Measurements from ENCODE around the gene COL25A1.

Gene COL25A1

GRCh38 chr4:109191216-109191615 is 111.2 kb downstream of the COL25A1 start:
- Histone ChIP-seq H3K4me1 (ENCODE audit: control insufficient read depth, insufficient read depth, low read length, unreplicated experiment) (no peaks in the 10 kb centered on the region), H3K27ac (ENCODE audit: low read depth, low read length) (no peak overlapping the region), H3K27me3 (ENCODE audit: insufficient read depth, low read length) (no peaks in the 10 kb centered on the region), H3K36me3 (ENCODE audit: insufficient read depth, low read length) (no peaks in the 10 kb centered on the region), H3K4me3 (ENCODE audit: low read depth, low read length) (no peak overlapping the region), H3K79me2 (ENCODE audit: control insufficient read depth, insufficient read depth, low read length, unreplicated experiment) (no peaks in the 10 kb centered on the region), H2AFZ (ENCODE audit: low read length, unreplicated experiment) (no peak overlapping the region)

- Histone ChIP-seq H3K27ac (ENCODE audit: low read depth, low read length) (no peak overlapping the region), H3K27me3 (ENCODE audit: insufficient read depth, low read length) (no peaks in the 10 kb centered on the region)
Observed at GRCh38 chr4:109186458-109186945, 116.0 kb downstream of the COL25A1 start.

GRCh38 chr4:109185951-109186350 is 116.5 kb downstream of the COL25A1 start:
- Histone ChIP-seq H3K4me3 (ENCODE audit: low read depth, low read length) (no peak overlapping the region), H3K36me3 (ENCODE audit: insufficient read depth, low read length) (no peaks in the 10 kb centered on the region), H3K4me1 (ENCODE audit: control insufficient read depth, insufficient read depth, low read length, unreplicated experiment) (peaks cover 8% of the 10 kb centered on the region), H2AFZ (ENCODE audit: low read length, unreplicated experiment) (no peak overlapping the region), H3K27ac (ENCODE audit: low read depth, low read length) (no peak overlapping the region), H3K27me3 (ENCODE audit: insufficient read depth, low read length) (no peaks in the 10 kb centered on the region), H3K79me2 (ENCODE audit: control insufficient read depth, insufficient read depth, low read length, unreplicated experiment) (no peaks in the 10 kb centered on the region)

More at GRCh38 chr4:109186458-109186945, 116.0 kb downstream of the COL25A1 start:
- Histone ChIP-seq H3K36me3 (ENCODE audit: insufficient read depth, low read length) (no peaks in the 10 kb centered on the region), H3K4me1 (ENCODE audit: control insufficient read depth, insufficient read depth, low read length, unreplicated experiment) (peaks cover 8% of the 10 kb centered on the region), H3K4me3 (ENCODE audit: low read depth, low read length) (no peak overlapping the region), H3K79me2 (ENCODE audit: control insufficient read depth, insufficient read depth, low read length, unreplicated experiment) (no peaks in the 10 kb centered on the region), H2AFZ (ENCODE audit: low read length, unreplicated experiment) (no peak overlapping the region)

GRCh38 chr4:109185548-109185947 is 116.9 kb downstream of the COL25A1 start:
- Histone ChIP-seq H3K36me3 (ENCODE audit: insufficient read depth, low read length) (no peaks in the 10 kb centered on the region), H2AFZ (ENCODE audit: low read length, unreplicated experiment) (no peak overlapping the region), H3K4me3 (ENCODE audit: low read depth, low read length) (no peak overlapping the region), H3K27me3 (ENCODE audit: insufficient read depth, low read length) (no peaks in the 10 kb centered on the region), H3K79me2 (ENCODE audit: control insufficient read depth, insufficient read depth, low read length, unreplicated experiment) (no peaks in the 10 kb centered on the region), H3K27ac (ENCODE audit: low read depth, low read length) (no peak overlapping the region), H3K4me1 (ENCODE audit: control insufficient read depth, insufficient read depth, low read length, unreplicated experiment) (peaks cover 8% of the 10 kb centered on the region)

GRCh38 chr4:109184491-109184961 is 117.9 kb downstream of the COL25A1 start:
- Histone ChIP-seq H3K4me1 (ENCODE audit: control insufficient read depth, insufficient read depth, low read length, unreplicated experiment) (peaks cover 8% of the 10 kb centered on the region), H3K4me3 (ENCODE audit: low read depth, low read length) (no peak overlapping the region), H3K27ac (ENCODE audit: low read depth, low read length) (no peak overlapping the region), H3K27me3 (ENCODE audit: insufficient read depth, low read length) (no peaks in the 10 kb centered on the region), H3K36me3 (ENCODE audit: insufficient read depth, low read length) (no peaks in the 10 kb centered on the region), H2AFZ (ENCODE audit: low read length, unreplicated experiment) (no peak overlapping the region), H3K79me2 (ENCODE audit: control insufficient read depth, insufficient read depth, low read length, unreplicated experiment) (no peaks in the 10 kb centered on the region)

GRCh38 chr4:109183931-109184490 is 118.4 kb downstream of the COL25A1 start:
- H2AFZ ChIP-seq (ENCODE audit: low read length, unreplicated experiment), result no peak overlapping the region
- H3K4me1 ChIP-seq (ENCODE audit: control insufficient read depth, insufficient read depth, low read length, unreplicated experiment), result peaks cover 8% of the 10 kb centered on the region
- no peaks in the 10 kb centered on the region for H3K36me3 ChIP-seq (ENCODE audit: insufficient read depth, low read length)
- no peaks in the 10 kb centered on the region for H3K27me3 ChIP-seq (ENCODE audit: insufficient read depth, low read length)
- H3K27ac ChIP-seq (ENCODE audit: low read depth, low read length), result no peak overlapping the region
- H3K4me3 ChIP-seq (ENCODE audit: low read depth, low read length), result no peak overlapping the region
- no peaks in the 10 kb centered on the region for H3K79me2 ChIP-seq (ENCODE audit: control insufficient read depth, insufficient read depth, low read length, unreplicated experiment)

GRCh38 chr4:109182696-109183095 is 119.8 kb downstream of the COL25A1 start:
- no peak overlapping the region for H3K4me3 ChIP-seq (ENCODE audit: low read depth, low read length)
- H3K27ac ChIP-seq (ENCODE audit: low read depth, low read length), result no peak overlapping the region
- no peaks in the 10 kb centered on the region for H3K79me2 ChIP-seq (ENCODE audit: control insufficient read depth, insufficient read depth, low read length, unreplicated experiment)
- H3K4me1 ChIP-seq (ENCODE audit: control insufficient read depth, insufficient read depth, low read length, unreplicated experiment), result peaks cover 8% of the 10 kb centered on the region
- H3K27me3 ChIP-seq (ENCODE audit: insufficient read depth, low read length), result no peaks in the 10 kb centered on the region
- no peaks in the 10 kb centered on the region for H3K36me3 ChIP-seq (ENCODE audit: insufficient read depth, low read length)
- H2AFZ ChIP-seq (ENCODE audit: low read length, unreplicated experiment), result no peak overlapping the region

GRCh38 chr4:109179061-109179460 is 123.4 kb downstream of the COL25A1 start:
- Histone ChIP-seq H3K4me1 (ENCODE audit: control insufficient read depth, insufficient read depth, low read length, unreplicated experiment) (no peaks in the 10 kb centered on the region), H3K36me3 (ENCODE audit: insufficient read depth, low read length) (no peaks in the 10 kb centered on the region), H3K27ac (ENCODE audit: low read depth, low read length) (no peak overlapping the region), H3K79me2 (ENCODE audit: control insufficient read depth, insufficient read depth, low read length, unreplicated experiment) (no peaks in the 10 kb centered on the region), H3K27me3 (ENCODE audit: insufficient read depth, low read length) (no peaks in the 10 kb centered on the region), H3K4me3 (ENCODE audit: low read depth, low read length) (no peak overlapping the region), H2AFZ (ENCODE audit: low read length, unreplicated experiment) (no peak overlapping the region)

- H3K36me3 ChIP-seq (ENCODE audit: insufficient read depth, low read length), result no peaks in the 10 kb centered on the region
- H2AFZ ChIP-seq (ENCODE audit: low read length, unreplicated experiment), result no peak overlapping the region
- H3K27me3 ChIP-seq (ENCODE audit: insufficient read depth, low read length), result no peaks in the 10 kb centered on the region
- no peaks in the 10 kb centered on the region for H3K4me1 ChIP-seq (ENCODE audit: control insufficient read depth, insufficient read depth, low read length, unreplicated experiment)
- no peak overlapping the region for H3K4me3 ChIP-seq (ENCODE audit: low read depth, low read length)
- no peaks in the 10 kb centered on the region for H3K79me2 ChIP-seq (ENCODE audit: control insufficient read depth, insufficient read depth, low read length, unreplicated experiment)
- H3K27ac ChIP-seq (ENCODE audit: low read depth, low read length), result no peak overlapping the region
Observed at GRCh38 chr4:109177096-109177810, 125.2 kb downstream of the COL25A1 start.

GRCh38 chr4:109174224-109174953 is 128.1 kb downstream of the COL25A1 start:
- no peak overlapping the region for H2AFZ ChIP-seq (ENCODE audit: low read length, unreplicated experiment)
- no peak overlapping the region for H3K4me3 ChIP-seq (ENCODE audit: low read depth, low read length)
- H3K79me2 ChIP-seq (ENCODE audit: control insufficient read depth, insufficient read depth, low read length, unreplicated experiment), result no peaks in the 10 kb centered on the region
- no peaks in the 10 kb centered on the region for H3K27me3 ChIP-seq (ENCODE audit: insufficient read depth, low read length)
- H3K36me3 ChIP-seq (ENCODE audit: insufficient read depth, low read length), result no peaks in the 10 kb centered on the region
- no peaks in the 10 kb centered on the region for H3K4me1 ChIP-seq (ENCODE audit: control insufficient read depth, insufficient read depth, low read length, unreplicated experiment)
- no peak overlapping the region for H3K27ac ChIP-seq (ENCODE audit: low read depth, low read length)
